ENCODE measurements around the gene PCAT6. TPM values are rescaled to one million over a fixed set of nuclear protein-coding genes. Genes with fewer than 3 reads are reported as not detected.

The PCAT6 gene
- total and polyA plus RNA-seq, 7 experiments from 2014 or later: 0.70 to 1.5 (median 0.94) TPM; not detected in 3

GRCh38 chr1:202810193-202810614 is 550 bp upstream of the PCAT6 start:
- H3K4me1 Mint-ChIP-seq: peaks cover 33 to 48% (median 44%) of the 10 kb centered on the region in 7 donors
- peak overlapping the region; percentile 49 to 93 (median 86) for H3K27ac Mint-ChIP-seq
- intact Hi-C loops (cut with micrococcal nuclease): loop anchor here (1.0 to 5.0 kb wide), 10 partner anchors 25 to 1602 kb away; partner anchors contain the start of genes ADIPOR1 (in 2 of the 2), KLHL12 (in 2 of the 2), TMEM183A (in 2 of the 2) and CYB5R1 (in 1 of the 2)
- H3K27me3 Mint-ChIP-seq: peaks cover 0 to 16% (median 0%) of the 10 kb centered on the region in 5 donors
- H3K4me3 Mint-ChIP-seq: peak overlapping the region; percentile 88 to 94 (median 90)
- peaks cover 0 to 2% (median 0%) of the 10 kb centered on the region in 11 donors for H3K9me3 Mint-ChIP-seq
- peaks cover 19 to 23% of the 10 kb centered on the region in 2 donors for H3K4me1 ChIP-seq (ENCODE audit: control insufficient read depth in 2 of 2, insufficient read depth in 2 of 2, low read length in 2 of 2)
- no peaks in the 10 kb centered on the region for H3K27me3 ChIP-seq (ENCODE audit: control insufficient read depth in 2 of 2, insufficient read depth in 2 of 2, low read length in 2 of 2)
- DNase-seq: no peak
- peak overlapping the region; percentile 84 for H3K4me3 ChIP-seq (ENCODE audit: low read length)
- H3K36me3 ChIP-seq (ENCODE audit: control insufficient read depth in 2 of 3, insufficient read depth in 3 of 3, low read length in 3 of 3): peaks cover 0 to 11% (median 0%) of the 10 kb centered on the region in 3 experiments
- POLR2A ChIA-PET: interaction anchor here (0.5 to 1.7 kb wide), 6 partner anchors 15 to 839 kb away, joined by 3 to 8 read pairs (median 4); partner anchors contain the start of genes RABIF and TMEM183A
- CTCF ChIA-PET: interaction anchor here (0.5 kb wide), 1 partner anchor 32 kb away, joined by 4 read pairs; no protein-coding TSS in a partner anchor
- H3K27ac ChIP-seq (ENCODE audit: low read depth, low read length): peak overlapping the region; percentile 70
- no peak for ATAC-seq
- peaks cover 0 to 5% (median 0%) of the 10 kb centered on the region in 5 donors for H3K36me3 Mint-ChIP-seq
- no peaks in the 10 kb centered on the region for H3K9me3 ChIP-seq (ENCODE audit: control insufficient read depth in 2 of 3, low read length in 3 of 3)

- DNase-seq: peak in 7 of 9 donors; percentile 27 to 48 (median 38)
- Histone ChIP-seq H3K27ac (ENCODE audit: low read depth, low read length) (peak overlapping the region; percentile 70), H3K27me3 (ENCODE audit: control insufficient read depth in 2 of 2, insufficient read depth in 2 of 2, low read length in 2 of 2) (no peaks in the 10 kb centered on the region), H3K4me3 (ENCODE audit: low read length) (peak overlapping the region; percentile 84), H3K36me3 (ENCODE audit: control insufficient read depth in 2 of 3, insufficient read depth in 3 of 3, low read length in 3 of 3) (peaks cover 0 to 11% (median 0%) of the 10 kb centered on the region in 3 experiments), H3K9me3 (ENCODE audit: control insufficient read depth in 2 of 3, low read length in 3 of 3) (no peaks in the 10 kb centered on the region), H3K4me1 (ENCODE audit: control insufficient read depth in 2 of 2, insufficient read depth in 2 of 2, low read length in 2 of 2) (peaks cover 11 to 13% of the 10 kb centered on the region in 2 donors)
- POLR2A ChIA-PET: interaction anchor here (0.9 to 1.7 kb wide), 3 partner anchors 33 to 196 kb away, joined by 3 to 8 read pairs (median 6); partner anchors contain the start of genes RABIF and TMEM183A
- CTCF ChIA-PET: no interaction called here
- Mint-ChIP-seq H3K4me3 (peak overlapping the region; percentile 88 to 94 (median 90)), H3K27ac (peak overlapping the region; percentile 49 to 93 (median 81)), H3K36me3 (peaks cover 0 to under 1% (median 0%) of the 10 kb centered on the region in 5 donors), H3K27me3 (peaks cover 0 to 24% (median 0%) of the 10 kb centered on the region in 5 donors), H3K9me3 (peaks cover 0 to 2% (median 0%) of the 10 kb centered on the region in 11 donors), H3K4me1 (peaks cover 26 to 34% (median 31%) of the 10 kb centered on the region in 7 donors)
- peak; percentile 8 for ATAC-seq
- intact Hi-C loops (cut with micrococcal nuclease): loop anchor here (1.0 to 5.0 kb wide), 7 partner anchors 23 to 1601 kb away; partner anchors contain the start of genes TMEM183A (in 2 of the 2), ADIPOR1 (in 1 of the 2), CYB5R1 (in 1 of the 2) and PPP1R15B (in 1 of the 2)
Measured at GRCh38 chr1:202811296-202812175, 782 bp downstream of the PCAT6 start.

- Mint-ChIP-seq H3K27ac (peak overlapping the region in 5 of 9 donors; percentile 16 to 83 (median 78)), H3K9me3 (peaks cover 0 to 2% (median 0%) of the 10 kb centered on the region in 11 donors), H3K4me3 (peak overlapping the region; percentile 47 to 94 (median 89)), H3K4me1 (peaks cover 26 to 32% (median 30%) of the 10 kb centered on the region in 7 donors), H3K27me3 (peaks cover 0 to 31% (median 0%) of the 10 kb centered on the region in 5 donors), H3K36me3 (no peaks in the 10 kb centered on the region)
- Histone ChIP-seq H3K36me3 (ENCODE audit: control insufficient read depth in 2 of 3, insufficient read depth in 3 of 3, low read length in 3 of 3) (peaks cover 0 to 11% (median 0%) of the 10 kb centered on the region in 3 experiments), H3K27ac (ENCODE audit: low read depth, low read length) (no peak overlapping the region), H3K27me3 (ENCODE audit: control insufficient read depth in 2 of 2, insufficient read depth in 2 of 2, low read length in 2 of 2) (no peaks in the 10 kb centered on the region), H3K4me3 (ENCODE audit: low read length) (no peak overlapping the region), H3K4me1 (ENCODE audit: control insufficient read depth in 2 of 2, insufficient read depth in 2 of 2, low read length in 2 of 2) (peaks cover 8 to 9% of the 10 kb centered on the region in 2 donors), H3K9me3 (ENCODE audit: control insufficient read depth in 2 of 3, low read length in 3 of 3) (no peaks in the 10 kb centered on the region)
- ChIA-PET CTCF (no interaction called here), POLR2A (interaction anchor here (0.6 kb wide), 1 partner anchor 31 kb away, joined by 4 read pairs; no protein-coding TSS in a partner anchor)
- intact Hi-C loops (cut with micrococcal nuclease): loop anchor here (5.0 kb wide), 2 partner anchors 650 to 1600 kb away; partner anchors contain the start of genes PPP1R15B (in 1 of the 2) and PTPN7 (in 1 of the 2)
- no peak for DNase-seq
- ATAC-seq: no peak
Measured at GRCh38 chr1:202812176-202813026, 1.6 kb downstream of the PCAT6 start.

- Histone ChIP-seq H3K9me3 (ENCODE audit: control insufficient read depth in 2 of 3, low read length in 3 of 3) (no peaks in the 10 kb centered on the region), H3K27me3 (ENCODE audit: control insufficient read depth in 2 of 2, insufficient read depth in 2 of 2, low read length in 2 of 2) (no peaks in the 10 kb centered on the region), H3K4me1 (ENCODE audit: control insufficient read depth in 2 of 2, insufficient read depth in 2 of 2, low read length in 2 of 2) (peaks cover 0 to 5% of the 10 kb centered on the region in 2 donors), H3K27ac (ENCODE audit: low read depth, low read length) (no peak overlapping the region), H3K36me3 (ENCODE audit: control insufficient read depth in 2 of 3, insufficient read depth in 3 of 3, low read length in 3 of 3) (peaks cover 0 to 5% (median 0%) of the 10 kb centered on the region in 3 experiments), H3K4me3 (ENCODE audit: low read length) (no peak overlapping the region)
- ChIA-PET POLR2A (no interaction called here), CTCF (no interaction called here)
- Mint-ChIP-seq H3K36me3 (no peaks in the 10 kb centered on the region), H3K4me3 (no peak overlapping the region), H3K27me3 (peaks cover 0 to 42% (median 5%) of the 10 kb centered on the region in 5 donors), H3K27ac (no peak overlapping the region), H3K4me1 (peaks cover 11 to 24% (median 14%) of the 10 kb centered on the region in 7 donors), H3K9me3 (no peaks in the 10 kb centered on the region)
- no peak for ATAC-seq
- intact Hi-C loops (cut with micrococcal nuclease): loop anchor here in 1 of 2 donors (5.0 kb wide), 1 partner anchor 1607 kb away; no protein-coding TSS in a partner anchor
- DNase-seq: no peak
Measured at GRCh38 chr1:202815120-202815519, 4.4 kb downstream of the PCAT6 start.

- Histone ChIP-seq H3K9me3 (ENCODE audit: control insufficient read depth in 2 of 3, low read length in 3 of 3) (no peaks in the 10 kb centered on the region), H3K36me3 (ENCODE audit: control insufficient read depth in 2 of 3, insufficient read depth in 3 of 3, low read length in 3 of 3) (no peaks in the 10 kb centered on the region), H3K4me3 (ENCODE audit: low read length) (no peak overlapping the region), H3K4me1 (ENCODE audit: control insufficient read depth in 2 of 2, insufficient read depth in 2 of 2, low read length in 2 of 2) (no peaks in the 10 kb centered on the region), H3K27me3 (ENCODE audit: control insufficient read depth in 2 of 2, insufficient read depth in 2 of 2, low read length in 2 of 2) (no peaks in the 10 kb centered on the region), H3K27ac (ENCODE audit: low read depth, low read length) (no peak overlapping the region)
- Mint-ChIP-seq H3K4me1 (peaks cover 0 to 8% (median 0%) of the 10 kb centered on the region in 7 donors), H3K4me3 (no peak overlapping the region), H3K27ac (no peak overlapping the region), H3K27me3 (peaks cover 0 to 54% (median 5%) of the 10 kb centered on the region in 5 donors), H3K9me3 (no peaks in the 10 kb centered on the region), H3K36me3 (no peaks in the 10 kb centered on the region)
- ChIA-PET POLR2A (no interaction called here), CTCF (no interaction called here)
- DNase-seq (no peak), ATAC-seq (no peak)
- intact Hi-C loops (cut with micrococcal nuclease): loop anchor here in 1 of 2 donors (5.0 kb wide), 1 partner anchor 1603 kb away; no protein-coding TSS in a partner anchor
Measured at GRCh38 chr1:202818819-202819218, 8.1 kb downstream of the PCAT6 start.
